Measurements from ENCODE around the gene PPME1.
A peak's percentile ranks its signal among the peaks of the same experiment; 100 is the strongest.
"Not testable (repeated sequence)": the region's sequence is repeated elsewhere in the genome, so short reads cannot be mapped to it uniquely, and the experiment has no call there.

Gene PPME1

GRCh38 chr11:74170694-74171629 lies at the start of gene PPME1, which contains the start of gene C2CD3:
TSS of gene PPME1 (plus strand) at chr11:74171289. CDS start at chr11:74171422, 133 bp downstream.
TSS of gene C2CD3 (minus strand) at chr11:74171002. CDS start at chr11:74170792, 210 bp downstream.
- peak; percentile 100 for DNase-seq

- DNase-seq = no peak
Measured at GRCh38 chr11:74121804-74122203, 49.3 kb upstream of the PPME1 start.

GRCh38 chr11:74123008-74123448 lies 48.1 kb upstream of the PPME1 start:
- no peak for DNase-seq

- not testable (repeated sequence) for DNase-seq
Measured at GRCh38 chr11:74129121-74129520, 42.0 kb upstream of the PPME1 start.

- no peak for DNase-seq
Measured at GRCh38 chr11:74132833-74133232, 38.3 kb upstream of the PPME1 start.

- no peak for DNase-seq
Measured at GRCh38 chr11:74133436-74133835, 37.7 kb upstream of the PPME1 start.

- no peak for DNase-seq
Measured at GRCh38 chr11:74134661-74135060, 36.4 kb upstream of the PPME1 start.

GRCh38 chr11:74135127-74135840 lies 35.8 kb upstream of the PPME1 start:
- no peak for DNase-seq

GRCh38 chr11:74138021-74138420 lies 33.1 kb upstream of the PPME1 start:
- no peak for DNase-seq

GRCh38 chr11:74138572-74138971 lies 32.5 kb upstream of the PPME1 start:
- DNase-seq = no peak

- no peak for DNase-seq
Measured at GRCh38 chr11:74139151-74139918, 31.8 kb upstream of the PPME1 start.

GRCh38 chr11:74139919-74140431 lies 31.1 kb upstream of the PPME1 start:
- not testable (repeated sequence) for DNase-seq

- DNase-seq = no peak
Measured at GRCh38 chr11:74141241-74141695, 29.8 kb upstream of the PPME1 start.

GRCh38 chr11:74141908-74142307 lies 29.2 kb upstream of the PPME1 start:
- DNase-seq = no peak

GRCh38 chr11:74142624-74143023 lies 28.5 kb upstream of the PPME1 start:
- DNase-seq = no peak

GRCh38 chr11:74144592-74144991 lies 26.5 kb upstream of the PPME1 start:
- DNase-seq = no peak

GRCh38 chr11:74147199-74147929 lies 23.7 kb upstream of the PPME1 start:
- DNase-seq = no peak

GRCh38 chr11:74153224-74153623 lies 17.9 kb upstream of the PPME1 start:
- no peak for DNase-seq

- no peak for DNase-seq
Measured at GRCh38 chr11:74154620-74155281, 16.3 kb upstream of the PPME1 start.

GRCh38 chr11:74157169-74157568 lies 13.9 kb upstream of the PPME1 start:
- no peak for DNase-seq

GRCh38 chr11:74159642-74160041 lies 11.4 kb upstream of the PPME1 start:
- DNase-seq = no peak
